ENCODE data around the gene CACNA1S.

Gene CACNA1S

DNA sequence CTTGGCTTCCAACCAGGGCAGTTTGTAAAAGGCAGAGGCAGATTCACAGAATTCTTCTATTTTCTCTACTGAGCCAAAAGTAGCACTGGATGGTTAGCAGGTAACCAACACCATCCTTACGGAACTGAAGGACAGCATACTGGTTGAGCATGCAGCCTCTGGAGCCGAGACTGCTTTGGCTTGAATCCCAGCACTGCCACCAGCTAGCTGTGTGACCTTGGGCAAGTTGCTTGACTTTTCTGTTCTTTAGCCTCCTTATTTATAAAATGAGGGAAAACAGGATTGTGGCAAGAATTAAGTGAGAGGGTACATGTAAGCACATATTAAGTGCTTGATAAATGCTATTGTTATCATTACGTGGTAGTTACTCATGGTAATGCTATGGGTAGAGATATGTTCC, 19.5 kb downstream of the CACNA1S start:
- DNase-seq, result no peak

DNA sequence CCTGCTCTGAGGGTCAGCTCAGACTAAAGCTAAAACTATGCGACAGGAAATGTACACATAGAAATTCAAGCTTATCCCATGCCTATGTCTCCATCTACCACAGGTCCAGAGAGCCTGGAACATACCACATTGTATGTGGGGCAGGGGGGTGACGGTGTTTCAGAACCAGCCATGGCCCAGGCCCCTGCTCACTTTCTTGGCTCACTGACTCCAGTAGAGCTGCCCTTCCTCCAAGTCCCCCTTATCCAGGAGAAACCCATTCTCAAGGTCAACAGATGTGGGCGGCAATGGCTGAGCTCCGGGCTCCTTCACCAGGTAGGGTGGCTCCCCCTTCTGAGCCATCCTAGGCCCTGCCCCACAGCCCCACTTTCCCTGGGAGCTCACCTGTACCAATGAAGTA, 21.0 kb downstream of the CACNA1S start:
- no peak for DNase-seq

GRCh38 chr1:201090541-201090940, 21.7 kb downstream of the CACNA1S start:
- no peak for DNase-seq

GRCh38 chr1:201089596-201089995, 22.6 kb downstream of the CACNA1S start:
- DNase-seq, result no peak

DNA sequence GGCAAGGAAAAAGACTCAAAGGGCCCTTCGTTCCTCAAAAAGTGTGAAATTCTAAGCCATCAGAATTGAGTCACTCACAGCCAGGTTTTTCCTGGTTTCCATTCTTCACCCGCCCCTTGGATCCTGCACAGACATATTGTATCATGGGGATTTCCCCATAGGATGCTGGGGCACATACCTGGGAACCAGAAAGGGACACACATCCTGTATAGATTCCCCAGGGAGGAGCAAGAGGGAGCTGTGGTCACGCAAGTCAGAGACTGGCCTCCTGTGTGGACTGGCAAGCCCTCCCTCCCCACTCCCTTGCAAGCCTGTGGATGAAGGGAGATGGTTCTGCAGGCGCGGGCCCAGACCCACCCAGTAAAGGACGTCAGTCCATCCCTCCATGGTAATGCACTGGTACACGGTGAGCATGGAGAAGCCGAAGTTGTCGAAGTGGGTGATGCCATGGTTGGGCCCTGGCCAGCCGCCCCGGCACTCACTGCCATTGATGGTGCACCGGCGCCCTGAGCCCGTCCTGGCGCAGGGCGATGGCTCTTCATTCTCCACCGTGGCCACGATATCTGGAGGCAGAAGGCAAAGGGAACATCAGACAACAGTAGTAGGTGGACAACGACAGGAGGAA, 23.2 kb downstream of the CACNA1S start:
- no peak for DNase-seq

DNA sequence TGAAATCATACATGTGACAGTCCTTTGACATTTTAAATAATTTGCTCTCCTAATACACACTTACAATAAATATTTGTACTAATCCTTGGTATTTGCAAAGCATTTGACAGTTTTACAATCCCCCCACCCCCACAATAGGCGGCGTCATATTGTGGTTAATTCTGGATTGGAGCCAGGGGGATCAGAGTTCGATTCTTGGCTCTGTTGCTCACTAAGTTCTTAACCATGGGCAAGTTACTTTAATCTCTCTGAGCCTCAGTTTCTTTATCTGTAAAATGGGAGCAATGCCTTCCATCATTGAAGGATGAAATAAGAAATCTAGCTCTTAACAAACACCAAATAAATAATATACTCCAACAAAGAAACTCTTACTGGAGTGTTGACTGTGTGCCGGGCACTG, 23.8 kb downstream of the CACNA1S start:
- DNase-seq, result no peak

GRCh38 chr1:201085902-201086735, 26.1 kb downstream of the CACNA1S start:
- DNase-seq, result peak; percentile 23 to 32

GRCh38 chr1:201084295-201084694, 27.9 kb downstream of the CACNA1S start:
- no peak for DNase-seq

DNA sequence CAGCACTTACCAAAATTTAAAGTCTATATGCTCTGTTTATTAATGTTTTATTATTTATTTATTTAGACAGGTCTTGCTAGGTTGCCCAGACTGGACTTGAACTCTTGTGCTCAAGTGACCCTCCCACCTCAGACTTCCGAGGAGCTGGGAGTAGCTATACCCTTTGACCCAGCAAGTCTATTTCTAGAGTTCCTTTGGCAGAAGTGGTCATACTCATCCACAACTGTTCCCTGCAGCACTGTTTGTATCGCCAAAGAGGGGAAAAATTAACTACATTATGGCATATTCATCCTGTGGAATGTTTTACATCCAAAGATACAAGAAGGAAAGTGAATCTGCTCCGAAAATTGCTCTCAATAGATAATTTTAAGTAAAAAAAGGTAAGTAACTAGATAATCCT, 28.5 kb downstream of the CACNA1S start:
- DNase-seq, result no peak

GRCh38 chr1:201080135-201080534, 32.1 kb downstream of the CACNA1S start:
- no peak for DNase-seq

- no peak for DNase-seq
These were observed 34.5 kb downstream of the CACNA1S start for GRCh38 chr1:201077736-201078135.

- no peak for DNase-seq
These were observed 35.1 kb downstream of the CACNA1S start for GRCh38 chr1:201077116-201077515.

- no peak for DNase-seq
These were observed 36.1 kb downstream of the CACNA1S start for GRCh38 chr1:201076092-201076491.

GRCh38 chr1:201074018-201074417, 38.2 kb downstream of the CACNA1S start:
- no peak for DNase-seq

- no peak for DNase-seq
These were observed 39.3 kb downstream of the CACNA1S start for GRCh38 chr1:201072922-201073321.

- no peak for DNase-seq
These were observed 40.1 kb downstream of the CACNA1S start for GRCh38 chr1:201072149-201072548.

DNA sequence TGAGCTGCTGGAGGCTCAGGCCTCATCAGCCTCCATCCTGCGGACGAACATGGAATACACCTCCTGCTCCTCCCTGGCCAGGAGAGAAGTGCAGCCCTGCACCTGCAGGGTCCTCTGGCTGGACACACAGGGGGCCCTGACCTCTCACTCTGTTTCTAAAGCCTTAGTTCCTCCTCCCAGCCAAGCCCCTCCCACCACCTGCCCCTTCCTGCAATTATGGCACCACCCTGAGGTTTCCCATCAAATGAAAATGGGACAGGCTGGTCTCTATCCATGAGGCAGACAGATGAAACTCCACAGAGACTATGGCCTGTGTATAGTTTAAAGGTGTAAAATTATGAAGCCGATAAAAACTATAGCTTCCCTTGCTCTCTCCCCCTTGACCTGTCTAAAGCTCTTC, 42.6 kb downstream of the CACNA1S start:
- no peak for DNase-seq

- DNase-seq, result no peak
These were observed 43.2 kb downstream of the CACNA1S start for GRCh38 chr1:201068976-201069375.

DNA sequence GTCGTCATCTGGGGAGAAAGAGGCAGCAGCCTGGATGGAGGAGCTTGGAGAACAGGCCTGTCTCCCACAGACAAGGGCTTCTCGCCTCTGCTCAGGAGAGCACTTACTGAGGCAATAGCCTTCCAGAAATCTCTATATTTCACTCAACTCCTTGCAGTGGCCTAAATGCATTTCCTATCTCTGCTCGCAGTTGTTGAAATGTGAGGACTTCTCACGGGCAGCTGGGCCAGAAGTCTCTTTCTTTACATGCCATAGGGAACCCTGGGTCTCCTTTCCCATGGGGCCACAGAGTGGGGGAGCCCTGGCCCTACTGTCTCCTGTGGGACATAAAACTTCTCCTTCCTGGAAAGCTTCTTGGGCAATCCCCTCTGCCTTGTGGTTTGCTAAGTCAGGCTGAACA, 45.2 kb downstream of the CACNA1S start:
- no peak for DNase-seq

GRCh38 chr1:201065686-201066085, 46.5 kb downstream of the CACNA1S start:
- no peak for DNase-seq

- no peak for DNase-seq
These were observed 47.4 kb downstream of the CACNA1S start for GRCh38 chr1:201064806-201065205.

GRCh38 chr1:201063145-201063544, 49.1 kb downstream of the CACNA1S start:
- DNase-seq, result no peak

DNA sequence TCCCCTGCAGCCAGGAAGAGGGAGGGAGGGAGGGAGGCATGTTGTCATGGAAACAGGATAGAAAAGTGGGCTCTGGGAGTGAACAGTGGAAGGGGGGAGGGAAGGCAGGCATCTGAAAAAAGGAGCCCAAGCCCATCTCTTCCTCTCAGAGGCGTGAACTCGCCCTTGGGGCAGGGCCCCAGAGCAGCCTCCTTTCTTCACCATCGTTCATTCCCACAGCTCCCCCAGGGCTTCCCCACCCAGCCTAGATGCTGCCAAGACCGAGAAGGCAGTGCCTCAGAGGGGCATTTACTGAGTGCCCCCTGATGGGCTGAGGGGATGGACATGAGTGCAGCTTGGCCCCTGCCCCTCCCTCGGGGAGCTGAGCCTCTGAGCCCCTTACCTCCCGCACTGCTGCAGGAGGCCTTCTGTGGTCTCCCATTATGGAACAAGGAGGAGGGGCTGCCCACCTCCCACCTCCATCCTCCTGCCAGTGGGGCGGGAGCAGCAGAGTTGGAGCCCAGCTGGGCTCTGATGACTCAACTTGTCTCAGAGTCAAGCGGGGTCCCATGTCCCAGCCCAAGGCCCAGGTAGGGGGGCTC, 49.6 kb downstream of the CACNA1S start:
- no peak for DNase-seq

DNA sequence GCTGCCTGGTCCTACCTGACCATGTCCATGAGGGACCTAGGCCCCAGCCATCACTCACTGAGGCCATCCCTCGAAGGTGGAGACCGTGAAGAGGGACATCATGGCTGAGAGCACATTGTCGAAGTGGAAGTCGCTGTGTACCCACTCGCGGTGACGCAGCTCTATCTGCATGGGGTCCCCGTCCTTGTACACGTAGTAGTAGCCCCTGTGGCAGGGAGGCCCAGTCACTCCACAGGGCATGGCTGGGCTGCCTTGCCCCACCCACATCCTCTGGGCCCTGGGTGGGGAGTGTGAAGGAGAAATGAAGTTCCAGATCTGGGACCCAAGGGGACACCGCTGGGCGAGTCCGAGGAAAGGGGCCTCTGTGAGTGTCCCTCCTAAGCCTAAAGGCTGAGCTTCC, 50.3 kb downstream of the CACNA1S start:
- no peak for DNase-seq
